Measurements from ENCODE around the gene RCBTB1. TPM values are rescaled to one million over a fixed set of nuclear protein-coding genes. Genes with fewer than 3 reads are reported as not detected.
A peak's percentile ranks its signal among the peaks of the same experiment; 100 is the strongest.

The RCBTB1 gene
- 41.1 and 45.1 TPM in 2 replicates for total RNA-seq (2014; rRNA removed; shearing (Covaris generic); ENCODE audit: low replicate concordance)

DNA sequence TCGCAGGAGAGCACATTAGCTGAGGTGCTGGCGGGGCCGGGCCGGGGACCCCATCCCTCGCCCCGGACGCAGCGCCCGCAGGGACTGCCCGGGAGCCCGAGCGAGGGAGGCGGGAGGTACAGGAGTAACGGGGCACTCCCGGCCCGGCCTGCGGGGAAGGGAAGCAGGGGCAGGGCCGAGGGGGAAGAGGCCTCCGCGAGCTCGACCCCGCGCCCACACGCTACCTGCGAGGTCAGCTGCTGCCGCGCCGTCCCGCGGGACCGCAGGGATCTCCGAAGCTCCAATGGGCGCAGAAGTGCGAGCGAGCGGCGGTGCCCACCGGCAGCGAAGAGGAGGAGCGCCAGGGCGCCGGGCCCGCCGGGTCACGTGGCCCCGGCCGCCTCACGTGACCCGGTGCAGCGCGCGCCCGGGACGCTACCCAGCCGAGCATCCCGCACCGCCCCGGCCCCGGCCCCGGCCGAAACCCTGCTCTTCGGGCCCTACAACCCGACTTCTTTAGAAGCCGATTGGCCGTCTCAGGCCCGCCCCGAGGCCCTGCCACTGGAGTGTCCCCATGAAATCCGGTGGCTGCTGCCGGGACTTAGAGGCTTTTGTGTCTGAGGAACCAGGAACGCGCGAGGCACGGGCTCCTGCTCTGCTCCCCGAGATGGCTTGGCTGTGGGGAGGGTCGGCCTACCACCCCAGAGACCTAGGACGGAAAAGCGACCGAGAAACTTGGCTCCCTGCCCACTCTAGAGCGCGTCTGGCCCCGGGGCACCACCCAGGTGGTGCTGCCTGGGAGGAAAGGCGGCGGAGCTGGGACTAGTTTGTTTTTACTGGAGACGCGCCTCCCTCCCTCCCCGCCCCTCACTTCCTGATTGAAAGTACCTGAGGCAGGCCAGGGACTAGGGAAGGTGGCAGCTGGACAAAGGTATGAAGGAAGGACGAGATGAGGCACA, at the start of gene RCBTB1:
RCBTB1 (minus strand) TSS at position 339 of the 938 bp plus-strand sequence. CDS start 18,279 bp downstream, outside the sequence.
- Histone ChIP-seq H3K9ac (ENCODE audit: low read length) (peak within 1 kb of the TSS; percentile 95), H4K20me1 (ENCODE audit: insufficient read depth, low read depth, low read length) (no peaks in the 10 kb centered on the region; the same call in 1 of the 2 replicates), H3K27ac (ENCODE audit: low read length) (peak within 1 kb of the TSS; percentile 92), H3K36me3 (ENCODE audit: insufficient read depth, low read length) (0 out of 2 replicates have a peak, but pooled peaks cover 4% of the 10 kb centered on the region), H3K9me3 (ENCODE audit: low read length) (no peaks in the 10 kb centered on the region), H3K79me2 (ENCODE audit: low read length) (peaks cover 43% of the 10 kb centered on the region), H3K4me1 (ENCODE audit: low read length) (peaks cover 42% of the 10 kb centered on the region), H3K27me3 (ENCODE audit: low read length) (no peaks in the 10 kb centered on the region), H3K4me2 (ENCODE audit: low read depth, low read length, poor library complexity, severe bottlenecking) (peak within 1 kb of the TSS; percentile 73), H3K9me2 (replicated peaks; ENCODE audit: insufficient read depth, low read length) (no peaks in the 10 kb centered on the region), H3K4me3 (ENCODE audit: low read length) (peak within 1 kb of the TSS; percentile 93), H2AFZ (ENCODE audit: low read length) (peak within 1 kb of the TSS; percentile 93)
- DNase-seq, result peak; percentile 92

DNA sequence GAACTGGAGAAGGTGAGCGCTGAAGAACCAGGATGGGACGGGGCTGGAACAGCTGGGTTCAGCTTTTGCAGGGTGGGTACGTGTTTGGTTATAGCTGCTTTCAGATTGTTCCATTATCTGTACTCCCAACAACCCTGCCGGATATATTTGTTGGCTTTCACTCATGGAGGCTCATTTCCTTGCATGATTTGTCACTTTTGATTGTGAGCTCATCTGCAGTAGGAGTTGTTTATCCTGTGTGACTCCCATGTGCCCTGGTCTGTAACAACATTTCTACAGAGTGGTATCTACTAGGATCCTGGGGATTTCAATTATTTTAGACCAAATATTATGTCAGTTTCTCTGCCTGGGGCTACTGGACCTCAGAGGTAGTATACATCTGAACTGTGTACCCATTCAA, 48.4 kb upstream of the RCBTB1 start:
- no peaks in the 10 kb centered on the region for H4K20me1 ChIP-seq (ENCODE audit: insufficient read depth, low read depth, low read length)
- DNase-seq, result no peak
- H3K9me3 ChIP-seq (ENCODE audit: low read length), result no peaks in the 10 kb centered on the region
- peaks cover 27% of the 10 kb centered on the region for H3K4me1 ChIP-seq (ENCODE audit: low read length)
- no peak overlapping the region for H3K9ac ChIP-seq (ENCODE audit: low read length)
- H3K4me2 ChIP-seq (ENCODE audit: low read depth, low read length, poor library complexity, severe bottlenecking), result no peak overlapping the region
- H3K27ac ChIP-seq (ENCODE audit: low read length), result no peak overlapping the region
- H3K9me2 ChIP-seq (replicated peaks; ENCODE audit: insufficient read depth, low read length), result no peaks in the 10 kb centered on the region
- peaks cover 27% of the 10 kb centered on the region for H3K79me2 ChIP-seq (ENCODE audit: low read length)
- H3K4me3 ChIP-seq (ENCODE audit: low read length), result no peak overlapping the region
- peaks cover 4% of the 10 kb centered on the region; the same call in 1 of the 2 replicates for H3K36me3 ChIP-seq (ENCODE audit: insufficient read depth, low read length)
- H3K27me3 ChIP-seq (ENCODE audit: low read length), result no peaks in the 10 kb centered on the region
- H2AFZ ChIP-seq (ENCODE audit: low read length), result no peak overlapping the region

DNA sequence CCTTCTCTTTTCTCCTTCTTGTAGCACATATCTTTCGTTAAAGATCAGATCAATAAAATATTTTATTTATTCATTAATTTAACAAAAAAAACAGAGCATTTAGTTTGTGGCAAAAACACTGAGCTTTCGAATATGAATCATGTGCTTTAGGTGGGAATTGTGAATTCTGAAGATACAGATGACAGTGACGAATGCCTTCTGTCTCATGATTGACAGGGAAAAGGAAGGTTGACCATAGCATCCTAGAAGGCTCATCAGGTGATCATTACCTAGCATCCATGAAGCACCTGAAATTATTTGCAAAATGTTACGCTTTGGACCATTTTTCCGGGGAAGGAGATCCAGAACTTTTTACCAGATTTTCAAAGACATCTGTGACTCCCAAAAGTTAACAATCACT, 46.8 kb upstream of the RCBTB1 start:
- no peak for DNase-seq
- no peak overlapping the region for H3K27ac ChIP-seq (ENCODE audit: low read length)
- peaks cover 34% of the 10 kb centered on the region for H3K4me1 ChIP-seq (ENCODE audit: low read length)
- no peak overlapping the region for H2AFZ ChIP-seq (ENCODE audit: low read length)
- no peaks in the 10 kb centered on the region for H4K20me1 ChIP-seq (ENCODE audit: insufficient read depth, low read depth, low read length)
- no peak overlapping the region for H3K4me3 ChIP-seq (ENCODE audit: low read length)
- H3K9me3 ChIP-seq (ENCODE audit: low read length), result no peaks in the 10 kb centered on the region
- peaks cover 4% of the 10 kb centered on the region; the same call in 1 of the 2 replicates for H3K36me3 ChIP-seq (ENCODE audit: insufficient read depth, low read length)
- peaks cover 36% of the 10 kb centered on the region for H3K79me2 ChIP-seq (ENCODE audit: low read length)
- no peaks in the 10 kb centered on the region for H3K9me2 ChIP-seq (replicated peaks; ENCODE audit: insufficient read depth, low read length)
- H3K4me2 ChIP-seq (ENCODE audit: low read depth, low read length, poor library complexity, severe bottlenecking), result no peak overlapping the region
- no peaks in the 10 kb centered on the region for H3K27me3 ChIP-seq (ENCODE audit: low read length)
- no peak overlapping the region for H3K9ac ChIP-seq (ENCODE audit: low read length)

DNA sequence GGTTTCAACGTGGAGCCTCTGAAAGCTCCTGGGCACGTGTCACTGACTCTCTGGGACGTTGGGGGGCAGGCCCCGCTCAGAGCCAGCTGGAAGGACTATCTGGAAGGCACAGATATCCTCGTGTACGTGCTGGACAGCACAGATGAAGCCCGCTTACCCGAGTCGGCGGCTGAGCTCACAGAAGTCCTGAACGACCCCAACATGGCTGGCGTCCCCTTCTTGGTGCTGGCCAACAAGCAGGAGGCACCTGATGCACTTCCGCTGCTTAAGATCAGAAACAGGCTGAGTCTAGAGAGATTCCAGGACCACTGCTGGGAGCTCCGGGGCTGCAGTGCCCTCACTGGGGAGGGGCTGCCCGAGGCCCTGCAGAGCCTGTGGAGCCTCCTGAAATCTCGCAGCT, 45.2 kb upstream of the RCBTB1 start:
- Histone ChIP-seq H3K9ac (ENCODE audit: low read length) (no peak overlapping the region), H3K27ac (ENCODE audit: low read length) (no peak overlapping the region), H3K36me3 (ENCODE audit: insufficient read depth, low read length) (peaks cover 4% of the 10 kb centered on the region; the same call in 1 of the 2 replicates), H3K4me1 (ENCODE audit: low read length) (peaks cover 28% of the 10 kb centered on the region), H3K9me3 (ENCODE audit: low read length) (no peaks in the 10 kb centered on the region), H3K79me2 (ENCODE audit: low read length) (peaks cover 36% of the 10 kb centered on the region), H3K4me3 (ENCODE audit: low read length) (no peak overlapping the region), H4K20me1 (ENCODE audit: insufficient read depth, low read depth, low read length) (no peaks in the 10 kb centered on the region), H3K27me3 (ENCODE audit: low read length) (no peaks in the 10 kb centered on the region), H3K9me2 (replicated peaks; ENCODE audit: insufficient read depth, low read length) (no peaks in the 10 kb centered on the region), H2AFZ (ENCODE audit: low read length) (no peak overlapping the region), H3K4me2 (ENCODE audit: low read depth, low read length, poor library complexity, severe bottlenecking) (no peak overlapping the region)
- DNase-seq, result no peak

DNA sequence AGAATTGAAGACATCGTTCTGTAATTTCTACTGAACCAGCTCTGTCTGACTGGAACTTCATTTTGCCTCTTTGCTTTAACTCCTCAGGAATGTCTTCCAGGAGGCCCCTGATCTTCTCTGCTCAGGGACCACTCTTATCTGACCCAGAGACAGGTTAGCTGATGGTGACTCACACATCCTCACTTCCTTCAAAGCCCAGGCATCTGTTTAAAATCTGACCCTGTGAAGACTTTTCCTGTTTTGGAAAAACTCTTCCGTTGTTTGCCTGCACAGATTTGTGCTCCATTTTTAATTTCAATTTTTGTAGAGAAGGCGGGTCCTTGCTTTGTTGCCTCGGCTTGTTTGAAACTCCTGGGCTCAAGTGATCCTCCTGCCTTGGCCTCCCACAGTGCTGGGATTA, 44.6 kb upstream of the RCBTB1 start:
- Histone ChIP-seq H3K4me3 (ENCODE audit: low read length) (0 out of 2 replicates have a peak overlapping the region, but pooled peaks have one; percentile 72), H2AFZ (ENCODE audit: low read length) (no peak overlapping the region), H3K79me2 (ENCODE audit: low read length) (peaks cover 36% of the 10 kb centered on the region)

DNA sequence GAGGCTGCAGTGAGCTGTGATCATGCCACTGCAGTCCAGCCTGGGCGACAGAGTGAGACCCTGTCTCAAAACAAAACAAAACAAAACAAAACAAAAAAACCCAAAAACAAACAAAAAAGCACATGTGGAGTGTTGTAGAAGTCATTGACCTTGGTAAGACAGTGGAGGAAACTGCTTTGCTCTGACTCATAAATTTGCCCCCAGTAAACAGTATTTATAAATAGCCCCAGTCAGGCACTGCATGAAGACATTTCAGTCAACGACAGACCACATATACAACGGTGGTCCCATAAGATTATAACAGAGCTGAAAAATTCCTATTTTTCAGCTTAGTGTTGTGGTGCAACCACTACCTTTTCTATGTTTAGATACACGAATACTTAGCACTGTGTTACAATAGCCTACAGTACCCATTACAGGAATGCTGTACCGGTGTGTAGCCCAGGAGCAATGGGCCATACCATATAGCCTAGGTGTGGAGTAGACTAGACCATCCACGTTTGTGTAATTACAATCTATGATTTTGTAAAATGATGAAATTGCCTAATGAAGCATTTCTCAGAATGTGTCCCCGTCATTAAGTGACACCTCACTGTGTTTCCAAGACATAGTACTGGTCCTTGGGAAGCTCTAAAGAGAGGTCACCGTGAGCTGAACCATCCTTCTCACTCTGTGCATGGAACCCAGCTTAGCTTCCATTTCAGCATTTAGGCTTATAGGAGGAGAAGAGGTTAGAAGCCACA, 44.0 kb upstream of the RCBTB1 start:
- peaks cover 4% of the 10 kb centered on the region; the same call in 1 of the 2 replicates for H3K36me3 ChIP-seq (ENCODE audit: insufficient read depth, low read length)
- no peaks in the 10 kb centered on the region for H3K9me3 ChIP-seq (ENCODE audit: low read length)
- H3K4me2 ChIP-seq (ENCODE audit: low read depth, low read length, poor library complexity, severe bottlenecking), result peak overlapping the region; percentile 91
- no peaks in the 10 kb centered on the region for H4K20me1 ChIP-seq (ENCODE audit: insufficient read depth, low read depth, low read length)
- no peak overlapping the region for H2AFZ ChIP-seq (ENCODE audit: low read length)
- H3K9me2 ChIP-seq (replicated peaks; ENCODE audit: insufficient read depth, low read length), result no peaks in the 10 kb centered on the region
- H3K4me3 ChIP-seq (ENCODE audit: low read length), result peak overlapping the region; percentile 72
- H3K27me3 ChIP-seq (ENCODE audit: low read length), result no peaks in the 10 kb centered on the region
- H3K4me1 ChIP-seq (ENCODE audit: low read length), result peaks cover 19% of the 10 kb centered on the region
- peak overlapping the region; percentile 74 for H3K27ac ChIP-seq (ENCODE audit: low read length)
- H3K9ac ChIP-seq (ENCODE audit: low read length), result peak overlapping the region; percentile 69
- peaks cover 36% of the 10 kb centered on the region for H3K79me2 ChIP-seq (ENCODE audit: low read length)
- DNase-seq, result no peak

More for the DNA sequence above, 44.6 kb upstream of the RCBTB1 start:
- H3K9me3 ChIP-seq (ENCODE audit: low read length), result no peaks in the 10 kb centered on the region
- H3K27me3 ChIP-seq (ENCODE audit: low read length), result no peaks in the 10 kb centered on the region
- no peaks in the 10 kb centered on the region for H3K9me2 ChIP-seq (replicated peaks; ENCODE audit: insufficient read depth, low read length)
- peaks cover 21% of the 10 kb centered on the region for H3K4me1 ChIP-seq (ENCODE audit: low read length)
- H4K20me1 ChIP-seq (ENCODE audit: insufficient read depth, low read depth, low read length), result no peaks in the 10 kb centered on the region
- H3K36me3 ChIP-seq (ENCODE audit: insufficient read depth, low read length), result peaks cover 4% of the 10 kb centered on the region; the same call in 1 of the 2 replicates
- no peak for DNase-seq
- H3K4me2 ChIP-seq (ENCODE audit: low read depth, low read length, poor library complexity, severe bottlenecking), result peak overlapping the region; percentile 91
- no peak overlapping the region for H3K9ac ChIP-seq (ENCODE audit: low read length)
- H3K27ac ChIP-seq (ENCODE audit: low read length), result no peak overlapping the region

DNA sequence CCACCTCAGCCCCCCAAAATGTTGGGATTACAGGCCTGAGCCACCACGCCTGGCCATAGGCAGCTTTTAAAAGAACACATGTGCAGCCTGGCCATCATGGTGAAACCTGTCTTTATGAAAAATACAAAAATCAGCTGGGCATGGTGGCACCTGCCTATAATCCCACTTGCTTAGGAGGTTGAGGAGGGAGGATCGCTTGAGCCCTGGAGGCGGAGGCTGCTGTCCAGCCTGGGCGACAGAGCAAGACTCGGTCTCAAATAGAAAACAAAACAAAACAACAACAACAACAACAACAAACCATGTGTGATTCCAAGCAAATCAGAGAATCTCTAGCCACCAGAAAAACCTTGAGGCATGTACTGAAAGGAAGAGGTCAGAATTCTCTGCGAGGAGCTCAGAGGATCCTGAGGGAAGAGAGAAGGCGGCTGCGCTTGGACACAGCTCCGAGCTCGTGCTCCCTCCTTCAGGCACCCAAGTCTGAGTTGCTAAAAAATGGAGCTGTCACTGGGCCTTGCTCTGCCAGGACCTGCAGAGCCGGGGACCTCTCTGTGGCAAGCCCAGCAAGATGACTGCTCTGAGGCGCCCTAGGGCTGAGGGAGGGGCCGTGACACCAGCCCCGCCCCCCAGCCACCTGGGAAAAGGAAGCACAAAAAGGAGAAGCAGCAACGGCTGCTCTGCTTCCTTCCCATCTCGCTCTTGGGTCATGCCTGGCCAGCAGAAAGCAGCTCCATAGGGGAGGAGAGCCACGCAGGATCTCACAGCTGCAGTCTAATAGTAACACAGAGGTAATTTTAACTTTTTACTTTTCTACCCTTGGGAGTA, 42.7 kb upstream of the RCBTB1 start, which contains the start of gene ARL11:
ARL11 (plus strand) TSS at position 677 of the 822 bp plus-strand sequence. CDS start 1,941 bp downstream, outside the sequence.
- Histone ChIP-seq H3K4me2 (ENCODE audit: low read depth, low read length, poor library complexity, severe bottlenecking) (peak within 1 kb of the TSS; percentile 91), H4K20me1 (ENCODE audit: insufficient read depth, low read depth, low read length) (no peaks in the 10 kb centered on the region), H3K36me3 (ENCODE audit: insufficient read depth, low read length) (peaks cover 4% of the 10 kb centered on the region; the same call in 1 of the 2 replicates), H3K9me2 (replicated peaks; ENCODE audit: insufficient read depth, low read length) (no peaks in the 10 kb centered on the region), H3K9ac (ENCODE audit: low read length) (peak within 1 kb of the TSS; percentile 69), H2AFZ (ENCODE audit: low read length) (peak within 1 kb of the TSS; percentile 94), H3K27ac (ENCODE audit: low read length) (peak within 1 kb of the TSS; percentile 74), H3K79me2 (ENCODE audit: low read length) (peaks cover 36% of the 10 kb centered on the region), H3K4me1 (ENCODE audit: low read length) (peaks cover 19% of the 10 kb centered on the region), H3K27me3 (ENCODE audit: low read length) (no peaks in the 10 kb centered on the region), H3K9me3 (ENCODE audit: low read length) (no peaks in the 10 kb centered on the region), H3K4me3 (ENCODE audit: low read length) (peak within 1 kb of the TSS; percentile 72)
- peak; percentile 96 for DNase-seq

Measured in Karpas-422 (cell line).